Measurements from ENCODE around the gene AKIRIN2. TPM values are rescaled to one million over a fixed set of nuclear protein-coding genes. Genes with fewer than 3 reads are reported as not detected.

The AKIRIN2 gene
- total RNA-seq, 4 donors from 2014 or later, result 20.1 to 24.0 (median 21.9) TPM

- intact Hi-C loops (cut with DNase I), result no loop called here
- H3K4me1 ChIP-seq, result peaks cover 16 to 17% of the 10 kb centered on the region in 2 donors
- TF ChIP-seq POLR2A (IDR thresholded peaks at IDR 0.05), result no peak
- TF ChIP-seq, protein P1, sequence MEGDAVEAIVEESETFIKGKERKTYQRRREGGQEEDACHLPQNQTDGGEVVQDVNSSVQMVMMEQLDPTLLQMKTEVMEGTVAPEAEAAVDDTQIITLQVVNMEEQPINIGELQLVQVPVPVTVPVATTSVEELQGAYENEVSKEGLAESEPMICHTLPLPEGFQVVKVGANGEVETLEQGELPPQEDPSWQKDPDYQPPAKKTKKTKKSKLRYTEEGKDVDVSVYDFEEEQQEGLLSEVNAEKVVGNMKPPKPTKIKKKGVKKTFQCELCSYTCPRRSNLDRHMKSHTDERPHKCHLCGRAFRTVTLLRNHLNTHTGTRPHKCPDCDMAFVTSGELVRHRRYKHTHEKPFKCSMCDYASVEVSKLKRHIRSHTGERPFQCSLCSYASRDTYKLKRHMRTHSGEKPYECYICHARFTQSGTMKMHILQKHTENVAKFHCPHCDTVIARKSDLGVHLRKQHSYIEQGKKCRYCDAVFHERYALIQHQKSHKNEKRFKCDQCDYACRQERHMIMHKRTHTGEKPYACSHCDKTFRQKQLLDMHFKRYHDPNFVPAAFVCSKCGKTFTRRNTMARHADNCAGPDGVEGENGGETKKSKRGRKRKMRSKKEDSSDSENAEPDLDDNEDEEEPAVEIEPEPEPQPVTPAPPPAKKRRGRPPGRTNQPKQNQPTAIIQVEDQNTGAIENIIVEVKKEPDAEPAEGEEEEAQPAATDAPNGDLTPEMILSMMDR (IDR thresholded peaks at IDR 0.05), result no peak
Measured at GRCh38 chr6:87683890-87684289, 18.1 kb downstream of the AKIRIN2 start.

DNA sequence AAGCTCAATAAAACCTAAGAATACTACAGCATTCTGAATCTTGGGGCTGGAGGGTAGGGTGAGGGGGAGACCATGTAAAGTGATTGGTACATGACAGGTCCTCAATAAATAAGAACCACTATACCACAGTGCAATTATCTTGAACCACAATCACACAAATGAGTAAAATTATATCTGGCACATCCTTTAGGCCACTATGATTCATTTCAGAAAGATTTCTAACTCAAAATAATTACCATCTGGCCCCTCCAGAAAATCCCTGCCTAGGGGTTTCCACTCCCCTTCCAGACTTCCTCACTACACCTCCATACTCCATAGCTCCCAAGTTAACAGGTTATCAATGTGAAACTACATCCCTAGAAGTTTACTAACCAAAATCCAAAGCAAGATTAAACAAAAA is 19.7 kb downstream of the AKIRIN2 start:
- intact Hi-C loops (cut with DNase I), result no loop called here
- no peak for DNase-seq
- Histone ChIP-seq H3K27ac (no peak overlapping the region), H3K4me3 (replicated peaks in 1 of 3) (no peak overlapping the region), H3K36me3 (peaks cover 5 to 9% of the 10 kb centered on the region in 2 donors), H3K27me3 (no peaks in the 10 kb centered on the region), H3K4me1 (peaks cover 11 to 12% of the 10 kb centered on the region in 2 donors), H3K9me3 (no peaks in the 10 kb centered on the region)
- TF ChIP-seq POLR2A (IDR thresholded peaks at IDR 0.05), result no peak
- TF ChIP-seq, protein P1 (IDR thresholded peaks at IDR 0.05), result no peak

More at GRCh38 chr6:87683890-87684289, 18.1 kb downstream of the AKIRIN2 start:
- Histone ChIP-seq H3K27me3 (no peaks in the 10 kb centered on the region), H3K36me3 (no peaks in the 10 kb centered on the region), H3K27ac (no peak overlapping the region), H3K4me3 (replicated peaks in 1 of 3) (no peak overlapping the region), H3K9me3 (no peaks in the 10 kb centered on the region)
- no peak for DNase-seq
- WGBS, 2 donors, result 77 to 86% methylated on average over 3 of the region's 3 CpGs

DNA sequence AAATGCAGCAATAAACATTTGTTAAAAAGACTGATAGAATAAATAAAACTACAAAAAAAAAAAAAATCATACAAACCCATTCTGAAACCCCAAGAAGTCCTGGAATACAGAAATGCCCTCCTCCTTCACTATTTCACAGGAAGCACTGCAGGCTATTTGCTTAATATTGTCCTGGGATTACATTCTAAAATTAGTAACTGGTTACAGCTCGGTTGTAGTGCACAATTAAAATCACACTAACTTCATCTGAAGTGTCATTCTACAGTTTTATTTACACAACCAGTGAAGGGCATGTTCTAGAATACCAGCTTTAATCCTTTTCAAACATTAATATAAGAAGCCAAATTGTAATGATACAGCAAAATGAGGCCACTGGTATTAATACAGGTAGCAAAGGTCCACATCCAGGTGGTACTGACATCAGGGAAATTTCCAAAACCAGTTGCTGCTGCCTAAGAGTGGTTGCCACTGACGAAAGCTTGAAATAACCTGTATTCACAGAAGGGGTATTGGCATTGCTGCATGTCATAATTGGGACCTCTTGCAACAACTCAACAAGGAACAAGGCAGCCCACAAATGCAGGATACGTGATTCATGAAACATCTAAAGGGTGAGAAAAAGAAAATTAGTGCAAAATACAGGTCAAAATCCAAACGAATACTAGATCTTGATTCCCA is 26.9 kb downstream of the AKIRIN2 start:
- intact Hi-C loops (cut with DNase I), result no loop called here
- WGBS, 2 donors, result 62 to 64% methylated on average over 4 of the region's 4 CpGs
- H3K27me3 ChIP-seq, result no peaks in the 10 kb centered on the region
- TF ChIP-seq, protein P1 (IDR thresholded peaks at IDR 0.05), result no peak
- no peak for TF ChIP-seq POLR2A (IDR thresholded peaks at IDR 0.05)
- peaks cover 8 to 9% of the 10 kb centered on the region in 2 donors for H3K36me3 ChIP-seq
- H3K27ac ChIP-seq, result peak overlapping the region; percentile 13 to 32 (median 28)
- no peak overlapping the region for H3K4me3 ChIP-seq (replicated peaks in 1 of 3)
- H3K9me3 ChIP-seq, result no peaks in the 10 kb centered on the region
- DNase-seq, result no peak
- H3K4me1 ChIP-seq, result peaks cover 14 to 21% of the 10 kb centered on the region in 2 donors

- intact Hi-C loops (cut with DNase I), result no loop called here
- H3K27me3 ChIP-seq, result no peaks in the 10 kb centered on the region
- DNase-seq, result no peak
- peak overlapping the region in 1 of 3 donors; percentile 32 for H3K27ac ChIP-seq
- H3K4me1 ChIP-seq, result peaks cover 14 to 21% of the 10 kb centered on the region in 2 donors
- peaks cover 8 to 9% of the 10 kb centered on the region in 2 donors for H3K36me3 ChIP-seq
- no peaks in the 10 kb centered on the region for H3K9me3 ChIP-seq
- H3K4me3 ChIP-seq (replicated peaks in 1 of 3), result no peak overlapping the region
- TF ChIP-seq POLR2A (IDR thresholded peaks at IDR 0.05), result no peak
- TF ChIP-seq, protein P1 (IDR thresholded peaks at IDR 0.05), result no peak
Measured at GRCh38 chr6:87674290-87674689, 27.7 kb downstream of the AKIRIN2 start.

DNA sequence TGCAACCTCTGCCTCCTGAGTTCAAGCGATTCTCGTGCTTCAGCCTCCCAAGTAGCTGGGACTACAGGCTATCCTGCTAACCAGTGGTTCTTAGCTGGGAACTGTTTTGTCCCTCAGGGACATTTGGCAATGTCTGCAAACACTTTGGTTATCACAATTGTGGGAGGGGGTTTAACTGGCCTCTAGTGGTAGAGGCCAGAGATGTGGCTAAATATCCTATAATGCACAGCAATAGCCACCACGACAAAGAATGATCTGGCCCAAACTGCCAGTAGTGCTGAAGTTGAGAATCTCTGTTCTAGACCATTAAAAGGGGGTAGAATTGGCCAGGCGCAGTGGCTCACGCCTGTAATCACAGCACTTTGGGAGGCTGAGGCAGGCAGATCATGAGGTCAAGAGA is 28.8 kb downstream of the AKIRIN2 start:
- Histone ChIP-seq H3K9me3 (no peaks in the 10 kb centered on the region), H3K36me3 (peaks cover 8 to 9% of the 10 kb centered on the region in 2 donors), H3K27ac (no peak overlapping the region), H3K4me3 (replicated peaks in 1 of 3) (no peak overlapping the region), H3K27me3 (no peaks in the 10 kb centered on the region), H3K4me1 (peaks cover 14 to 21% of the 10 kb centered on the region in 2 donors)
- no peak for DNase-seq
- intact Hi-C loops (cut with DNase I), result no loop called here
- TF ChIP-seq POLR2A (IDR thresholded peaks at IDR 0.05), result no peak
- TF ChIP-seq, protein P1 (IDR thresholded peaks at IDR 0.05), result no peak
- 96% methylated on average over 5 of the region's 5 CpGs for WGBS, 2 donors
